Measurements from ENCODE around the gene MACO1.
A peak's percentile ranks its signal among the peaks of the same experiment; 100 is the strongest.

Gene MACO1

GRCh38 chr1:25544243-25544764, 113.6 kb downstream of the MACO1 start:
- DNase-seq: no peak

- no peak for DNase-seq
These were observed 114.1 kb downstream of the MACO1 start for GRCh38 chr1:25544819-25545218.

- no peak for DNase-seq
These were observed 115.1 kb downstream of the MACO1 start for GRCh38 chr1:25545767-25546166.

- DNase-seq: no peak
These were observed 115.5 kb downstream of the MACO1 start for GRCh38 chr1:25546193-25546592.

- no peak for DNase-seq
These were observed 117.9 kb downstream of the MACO1 start for GRCh38 chr1:25548601-25549000.

- DNase-seq: peak; percentile 93
These were observed 118.8 kb downstream of the MACO1 start for GRCh38 chr1:25549273-25550154.

Data from activated effector memory CD4-positive, alpha-beta T cell treated with anti-CD3 and anti-CD28 coated beads, Interleukin-2, amount 50 U/mL, for 16 hours (primary cell).